ENCODE measurements around the gene IL17B.
"Not testable (repeated sequence)": the region's sequence is repeated elsewhere in the genome, so short reads cannot be mapped to it uniquely, and the experiment has no call there.

GRCh38 chr5:149391076-149391475, 12.0 kb upstream of the IL17B start:
- TF ChIP-seq CTCF (IDR thresholded peaks at IDR 0.05; ENCODE audit: control extremely low read depth in 1 of 3, insufficient read depth in 1 of 3, low read depth in 1 of 3, low read length in 3 of 3); SUZ12 (IDR thresholded peaks at IDR 0.05; ENCODE audit: low read length); POLR2AphosphoS5 (IDR thresholded peaks at IDR 0.05; ENCODE audit: low read depth, low read length); GABPA (IDR thresholded peaks at IDR 0.05; ENCODE audit: borderline replicate concordance, insufficient read depth, low read length); JUN (IDR thresholded peaks at IDR 0.05; ENCODE audit: low read depth, low read length); EP300 (IDR thresholded peaks at IDR 0.05; ENCODE audit: borderline replicate concordance in 1 of 2, low read depth in 2 of 2, low read length in 2 of 2): not testable (repeated sequence)

Measured in H1 (cell line).